Right lobe of liver (tissue), 6 donors: ENCODE data around the gene SLC37A1. TPM values are rescaled to one million over a fixed set of nuclear protein-coding genes. Genes with fewer than 3 reads are reported as not detected.

Experiments
- ATAC-seq, 4 donors: fragments of 200-7000 bp; cut with Tn5 transposase; one replicate each; pipeline ENCODE4 v1.9.1; 2020; ENCODE audit warnings: mild to moderate bottlenecking in 4 of 4, moderate library complexity in 4 of 4
- DNase-seq, 3 donors: peaks; one replicate each; pipeline ENCODE4 v3.0.0-alpha.2; 2020
- H3K27ac ChIP-seq, 3 donors: fragments of 200-600 bp; one replicate each; pipeline ENCODE4 v1.8.0; 2022
- H3K27me3 ChIP-seq, 2 donors: fragments of 200-600 bp; one replicate each; pipeline ENCODE4 v1.8.0; 2022
- H3K36me3 ChIP-seq, 4 donors: fragments of 200-600 bp; sonication (generic) in 1 of 4; one replicate each; pipeline versions ENCODE4 v1.5.1 to v1.8.0; 2017 to 2022; ENCODE audit warnings: control low read depth in 1 of 4
- H3K4me1 ChIP-seq, 4 donors: fragments of 200-600 bp; sonication (generic) in 1 of 4; one replicate each; pipeline versions ENCODE4 v1.5.1 to v1.8.0; 2017 to 2022; ENCODE audit warnings: control low read depth in 1 of 4
- H3K4me3 ChIP-seq, 3 donors: fragments of 200-600 bp; one replicate each; pipeline ENCODE4 v1.8.0; 2022
- H3K9me3 ChIP-seq, 4 donors: fragments of 200-600 bp; sonication (generic) in 1 of 4; one replicate each; pipeline versions ENCODE4 v1.5.1 to v1.8.0; 2017 to 2022; ENCODE audit warnings: control low read depth in 1 of 4
- POLR2A ChIP-seq: fragments of 450-650 bp; IDR thresholded peaks from one replicate; pipeline ENCODE4 v1.6.1; 2017; ENCODE audit warnings: antibody characterized with exemption, mild to moderate bottlenecking
- WGBS: methylation state at CpG from one replicate; pipeline ENCODE4 v1.1.6; 2018; ENCODE audit warnings: low coverage, low lambda C conversion rate; ENCODE audit not compliant: insufficient coverage; ENCODE audit errors: missing lambda C conversion rate; 5-methylcytosine and 5-hydroxymethylcytosine counted together
- intact Hi-C, 2 donors: fragments of 100-400 bp; cut with DNase I; formaldehyde crosslinking; loops; one replicate each; pipeline versions ENCODE4 v1.11.2 to v1.14.1; 2022
- total RNA-seq, 6 experiments: library from RNA; depleted of rRNA in 2 of 6; stranded (reverse); fragments of >200 nt in 2 of 6; fragmentation: NEBNext Ultra II Directional in 3 of 6; extraction: Animal tissue kit (Norgen Biotek cat#: 25700) in 3 of 6; gene quantifications; one replicate each; pipeline versions ENCODE4 v1.1.0 to v1.2.4, GENCODE V29; 2016 to 2023
- TF ChIP-seq, protein P1 (sequence below), 4 donors: fragments of 200-600 bp in 3 of 4; fragments of 450-650 bp in 1 of 4; IDR thresholded peaks; one replicate each; pipeline versions ENCODE4 v1.5.1 to v1.8.0; 2016 to 2022; ENCODE audit warnings: antibody characterized with exemption in 4 of 4, mild to moderate bottlenecking in 2 of 4
- donor health status: DM: no; HTN: yes; CAD: no.
- donor health status: DM: no; HTN: no; CAD: no.
- donor health status: DM: no; HTN: no; CAD: no.
- donor health status: DM: no; HTN: yes; CAD: no.
- donor health status: DM: no; HTN: yes; CAD: no.

Gene SLC37A1
- total RNA-seq, 6 experiments from 2014 or later, result 2.5 to 10.8 (median 6.2) TPM

DNA sequence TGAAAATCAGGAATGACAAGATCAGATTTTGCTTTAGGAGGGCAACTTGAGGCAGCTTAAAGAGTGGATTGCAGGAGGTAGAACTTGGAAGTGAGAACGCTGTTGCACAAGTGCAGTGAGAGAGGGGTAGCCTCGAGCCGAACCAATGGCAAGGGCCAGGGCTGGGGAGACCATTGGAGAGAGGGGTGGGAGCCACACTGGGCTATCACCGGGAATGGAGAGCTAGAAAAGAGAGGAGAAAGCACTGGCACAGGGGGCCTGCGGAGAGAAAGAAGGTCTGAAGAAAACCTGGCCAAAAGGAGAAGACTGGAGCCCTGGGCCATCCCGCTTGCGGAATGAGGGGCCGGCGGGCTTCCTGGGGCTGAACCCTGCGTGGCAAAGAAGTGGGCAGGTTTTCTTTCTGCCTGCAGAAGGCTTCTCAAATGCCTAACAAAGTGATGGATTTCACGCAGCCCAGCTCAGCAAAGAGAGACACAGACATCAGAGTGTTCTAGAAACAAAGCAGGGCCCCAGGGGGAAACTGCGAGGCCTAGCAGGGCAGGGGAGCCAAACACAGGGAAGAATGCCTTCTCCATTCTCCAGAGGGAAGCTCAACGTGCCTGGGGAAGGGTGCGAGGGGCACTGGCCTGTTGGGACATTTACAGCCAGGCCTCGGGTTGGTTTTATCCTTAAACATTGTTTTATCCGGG is 1.2 kb upstream of the SLC37A1 start:
- WGBS, result 90% methylated on average over 9 of the region's 16 CpGs
- TF ChIP-seq, protein P1, sequence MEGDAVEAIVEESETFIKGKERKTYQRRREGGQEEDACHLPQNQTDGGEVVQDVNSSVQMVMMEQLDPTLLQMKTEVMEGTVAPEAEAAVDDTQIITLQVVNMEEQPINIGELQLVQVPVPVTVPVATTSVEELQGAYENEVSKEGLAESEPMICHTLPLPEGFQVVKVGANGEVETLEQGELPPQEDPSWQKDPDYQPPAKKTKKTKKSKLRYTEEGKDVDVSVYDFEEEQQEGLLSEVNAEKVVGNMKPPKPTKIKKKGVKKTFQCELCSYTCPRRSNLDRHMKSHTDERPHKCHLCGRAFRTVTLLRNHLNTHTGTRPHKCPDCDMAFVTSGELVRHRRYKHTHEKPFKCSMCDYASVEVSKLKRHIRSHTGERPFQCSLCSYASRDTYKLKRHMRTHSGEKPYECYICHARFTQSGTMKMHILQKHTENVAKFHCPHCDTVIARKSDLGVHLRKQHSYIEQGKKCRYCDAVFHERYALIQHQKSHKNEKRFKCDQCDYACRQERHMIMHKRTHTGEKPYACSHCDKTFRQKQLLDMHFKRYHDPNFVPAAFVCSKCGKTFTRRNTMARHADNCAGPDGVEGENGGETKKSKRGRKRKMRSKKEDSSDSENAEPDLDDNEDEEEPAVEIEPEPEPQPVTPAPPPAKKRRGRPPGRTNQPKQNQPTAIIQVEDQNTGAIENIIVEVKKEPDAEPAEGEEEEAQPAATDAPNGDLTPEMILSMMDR (IDR thresholded peaks at IDR 0.05), result no peak
- TF ChIP-seq POLR2A, result no peak
- intact Hi-C loops, result no loop called here
- Histone ChIP-seq H3K36me3 (no peaks in the 10 kb centered on the region), H3K27ac (peak overlapping the region in 1 of 3 donors; percentile 26), H3K27me3 (no peaks in the 10 kb centered on the region), H3K9me3 (no peaks in the 10 kb centered on the region), H3K4me3 (no peak overlapping the region), H3K4me1 (peaks cover 0 to 8% (median 2%) of the 10 kb centered on the region in 4 donors)
- ATAC-seq, result no peak
- no peak for DNase-seq

DNA sequence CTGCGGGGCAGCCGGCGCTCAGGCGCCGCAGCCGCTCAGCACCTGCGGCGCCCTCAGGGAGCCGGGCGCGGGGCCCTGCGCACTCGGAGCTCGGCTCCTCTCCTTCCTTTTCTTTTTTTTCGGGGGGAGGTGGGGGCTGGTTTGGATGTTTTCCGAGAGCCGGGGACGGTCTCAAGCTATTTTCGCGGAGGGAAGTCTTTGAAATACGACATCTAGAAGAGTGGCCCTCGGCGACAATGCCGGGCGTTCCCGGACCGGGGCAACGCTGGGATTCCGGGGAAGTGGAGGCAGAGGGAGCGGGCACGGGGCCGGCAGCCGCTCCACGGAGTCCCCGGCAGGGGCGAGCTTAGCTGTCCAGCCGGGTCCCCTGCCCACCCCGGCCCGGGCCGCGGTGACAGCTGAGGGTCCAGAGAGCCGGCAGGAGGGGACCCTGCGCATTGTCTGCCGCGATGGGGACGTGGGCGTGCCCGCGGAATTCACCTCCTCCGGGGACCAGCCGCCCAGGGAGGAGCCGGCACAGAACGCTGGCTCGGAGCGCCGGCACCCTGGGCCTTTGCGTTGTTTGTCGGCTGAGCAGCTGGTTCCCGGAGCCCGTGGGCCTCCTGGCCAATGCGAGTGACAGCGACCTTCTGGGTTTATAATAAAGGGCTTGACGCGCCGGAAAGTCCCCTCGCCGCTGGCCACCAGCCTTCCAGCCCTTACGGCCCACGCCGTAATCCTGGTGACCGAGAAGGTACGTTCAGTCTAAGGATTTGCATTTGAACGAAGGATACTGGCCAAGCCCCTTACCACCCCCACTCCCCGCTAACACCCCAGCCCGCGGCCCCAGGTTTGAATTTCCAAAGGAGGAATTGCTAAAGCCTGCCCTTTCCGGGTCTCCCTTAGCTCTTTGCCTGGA is 582 bp downstream of the SLC37A1 start:
- 0% methylated on average over 9 of the region's 77 CpGs for WGBS
- peaks cover 0 to 8% (median 2%) of the 10 kb centered on the region in 4 donors for H3K4me1 ChIP-seq
- H3K27me3 ChIP-seq, result no peaks in the 10 kb centered on the region
- H3K27ac ChIP-seq, result peak overlapping the region; percentile 53 to 78 (median 78)
- peaks cover 0 to 7% (median 0%) of the 10 kb centered on the region in 4 donors for H3K36me3 ChIP-seq
- DNase-seq (peak; percentile 73 to 78 (median 77)), ATAC-seq (peak; percentile 81 to 88 (median 86))
- peak overlapping the region; percentile 82 to 89 (median 88) for H3K4me3 ChIP-seq
- TF ChIP-seq, protein P1 (IDR thresholded peaks at IDR 0.05), result no peak
- TF ChIP-seq POLR2A, result peak; percentile 65
- H3K9me3 ChIP-seq, result no peaks in the 10 kb centered on the region
- intact Hi-C loops, result no loop called here

DNA sequence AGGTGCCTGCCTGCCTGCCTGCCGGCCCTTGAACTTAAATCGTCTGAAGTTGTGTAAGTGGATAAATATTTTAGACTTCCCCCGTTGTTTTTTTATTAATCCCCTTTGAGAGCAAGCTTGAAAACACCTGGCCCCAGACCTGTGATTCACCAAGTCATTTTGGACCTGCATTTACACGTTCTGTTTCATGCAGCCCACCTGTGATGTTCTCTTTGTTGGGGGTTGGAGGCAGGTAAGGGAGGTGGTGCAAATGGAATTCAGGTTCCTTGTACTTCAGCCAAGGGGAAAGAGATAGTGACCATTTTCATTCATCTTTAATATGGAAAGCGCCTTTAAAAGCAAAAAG is 1.2 kb downstream of the SLC37A1 start:
- no peaks in the 10 kb centered on the region for H3K27me3 ChIP-seq
- 19% methylated on average over 5 of the region's 5 CpGs for WGBS
- TF ChIP-seq POLR2A, result no peak
- TF ChIP-seq, protein P1 (IDR thresholded peaks at IDR 0.05), result no peak
- H3K4me1 ChIP-seq, result peaks cover 0 to 8% (median 2%) of the 10 kb centered on the region in 4 donors
- ATAC-seq, result no peak
- H3K4me3 ChIP-seq, result peak overlapping the region; percentile 82 to 89 (median 88)
- intact Hi-C loops, result no loop called here
- H3K36me3 ChIP-seq, result peaks cover 0 to 11% (median 0%) of the 10 kb centered on the region in 4 donors
- H3K27ac ChIP-seq, result peak overlapping the region in 2 of 3 donors; percentile 53 to 78
- no peak for DNase-seq
- H3K9me3 ChIP-seq, result no peaks in the 10 kb centered on the region

DNA sequence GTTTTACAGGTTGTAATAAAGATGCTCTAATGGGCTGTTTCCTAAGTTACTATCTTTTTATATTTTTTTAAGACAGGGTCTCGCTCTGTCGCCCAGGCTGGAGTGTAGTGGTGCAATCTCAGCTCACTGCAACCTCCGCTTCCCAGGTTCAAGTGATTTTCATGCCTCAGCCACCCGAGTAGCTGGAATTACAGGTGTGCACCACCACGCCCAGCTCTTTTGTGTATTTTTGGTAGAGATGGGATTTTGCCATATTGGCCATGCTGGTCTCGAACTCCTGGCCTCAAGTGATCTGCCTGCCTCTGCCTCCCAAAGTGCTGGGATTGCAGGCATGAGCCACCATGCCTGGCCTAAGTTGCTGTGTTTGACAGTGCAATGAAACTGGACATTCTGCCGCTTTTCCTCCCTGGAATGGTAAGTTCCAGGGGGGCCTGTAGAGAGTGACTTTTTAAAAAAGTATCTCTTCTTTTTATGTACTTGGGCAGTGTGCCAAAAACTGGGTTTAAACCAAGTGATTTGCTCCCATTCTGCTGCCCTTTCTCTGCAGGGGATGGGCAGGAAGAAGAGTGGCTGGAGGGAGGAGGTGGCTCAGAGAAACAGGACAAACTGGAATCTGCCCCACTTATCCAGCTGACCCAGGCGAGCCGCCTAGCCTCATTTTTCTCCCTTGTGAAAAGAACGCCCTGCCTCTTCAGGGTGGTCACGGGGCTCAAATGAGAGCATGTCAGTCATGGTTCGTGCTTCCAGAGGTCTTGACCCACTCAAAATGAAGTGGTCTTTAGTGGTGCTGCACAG is 2.3 kb downstream of the SLC37A1 start:
- H3K9me3 ChIP-seq, result no peaks in the 10 kb centered on the region
- no peak overlapping the region for H3K27ac ChIP-seq
- TF ChIP-seq, protein P1 (IDR thresholded peaks at IDR 0.05), result no peak
- no peak for TF ChIP-seq POLR2A
- ATAC-seq (no peak), DNase-seq (no peak)
- intact Hi-C loops, result no loop called here
- WGBS, result 85% methylated on average over 11 of the region's 12 CpGs
- H3K4me1 ChIP-seq, result peaks cover 0 to 8% (median 2%) of the 10 kb centered on the region in 4 donors
- peaks cover 0 to 11% (median 0%) of the 10 kb centered on the region in 4 donors for H3K36me3 ChIP-seq
- no peak overlapping the region for H3K4me3 ChIP-seq
- H3K27me3 ChIP-seq, result no peaks in the 10 kb centered on the region
